Activated T-helper 9 cell treated with anti-CD3 and anti-CD28 coated beads, Interleukin-2, amount 50 U/mL, for 16 hours (primary cell): ENCODE data around the gene ARHGAP42.

ENCODE experiments used
- DNase-seq: peaks from one replicate; pipeline ENCODE4 v3.0.0-alpha.2; 2020; ENCODE audit warnings: low read depth

Gene ARHGAP42

DNA sequence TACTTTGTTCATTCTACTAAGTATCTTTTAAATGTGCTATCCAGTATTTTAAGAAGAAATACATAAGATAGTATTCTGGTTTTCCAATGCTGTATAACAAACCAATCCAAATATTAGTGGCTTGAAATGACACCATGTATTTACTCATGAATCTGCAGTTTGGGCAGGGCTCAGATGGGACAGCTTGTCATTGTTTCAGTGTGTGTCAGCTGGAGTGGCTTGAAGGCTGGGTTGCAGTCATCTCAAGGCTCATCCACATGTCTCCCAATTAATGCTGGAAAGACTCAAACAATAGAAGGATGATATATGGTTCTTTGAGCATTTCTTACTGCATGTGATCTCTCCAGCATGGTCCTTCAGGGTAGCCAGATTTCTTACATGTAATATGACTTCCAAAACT is 146.2 kb downstream of the ARHGAP42 start:
- no peak for DNase-seq

- no peak for DNase-seq
Measured at GRCh38 chr11:100835854-100836253, 148.8 kb downstream of the ARHGAP42 start.

DNA sequence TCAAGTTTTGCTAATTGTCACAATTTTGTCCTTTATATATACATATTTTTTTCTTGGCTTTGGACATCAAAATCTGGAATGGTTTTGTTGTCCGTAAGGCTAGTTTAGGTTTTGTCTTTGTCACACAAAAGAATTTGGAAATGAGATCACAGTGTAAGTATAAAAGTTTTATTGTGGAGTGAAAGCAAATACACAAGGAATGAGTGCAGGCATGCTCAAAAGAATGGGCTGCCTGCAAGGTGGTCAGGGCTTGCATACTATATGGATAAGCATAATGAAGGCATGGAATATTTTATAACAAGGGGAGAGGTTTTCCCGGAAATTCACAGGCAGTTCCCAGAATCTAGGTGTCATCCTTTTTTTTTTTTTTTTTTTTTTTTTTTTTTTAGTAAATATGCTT is 150.2 kb downstream of the ARHGAP42 start:
- DNase-seq, result no peak

DNA sequence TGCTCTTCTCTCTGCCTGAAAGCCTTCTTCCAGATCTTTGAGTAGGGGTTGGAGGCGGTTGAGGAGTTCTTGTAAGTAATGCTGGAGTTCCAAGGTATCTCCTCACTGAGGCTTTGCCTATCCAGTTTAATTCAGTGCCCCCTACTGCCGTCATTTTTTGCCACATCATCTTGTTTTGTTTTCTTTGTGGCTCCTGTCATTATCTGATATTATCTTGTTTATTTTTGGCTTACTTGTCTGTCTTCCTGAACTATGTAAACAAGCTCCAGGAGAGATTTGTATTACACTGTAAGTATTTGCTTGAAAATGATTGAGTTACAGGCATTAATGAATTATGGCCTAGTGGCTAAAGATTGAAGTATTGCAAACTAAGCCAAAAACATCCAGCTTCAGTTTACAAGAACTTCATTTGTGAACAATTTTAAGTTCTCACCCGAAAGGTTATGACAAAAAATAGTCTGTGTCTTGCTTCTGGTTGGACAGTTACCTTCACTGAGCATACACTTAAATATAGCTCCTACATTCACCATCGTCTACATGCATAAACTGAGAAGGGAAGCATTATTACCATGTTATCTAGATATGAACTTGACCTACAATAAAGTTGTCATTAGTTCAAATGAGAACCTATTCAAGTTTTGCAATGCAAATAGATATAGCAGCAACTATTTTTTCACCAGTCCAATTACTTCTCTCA is 154.8 kb downstream of the ARHGAP42 start:
- DNase-seq, result no peak

DNA sequence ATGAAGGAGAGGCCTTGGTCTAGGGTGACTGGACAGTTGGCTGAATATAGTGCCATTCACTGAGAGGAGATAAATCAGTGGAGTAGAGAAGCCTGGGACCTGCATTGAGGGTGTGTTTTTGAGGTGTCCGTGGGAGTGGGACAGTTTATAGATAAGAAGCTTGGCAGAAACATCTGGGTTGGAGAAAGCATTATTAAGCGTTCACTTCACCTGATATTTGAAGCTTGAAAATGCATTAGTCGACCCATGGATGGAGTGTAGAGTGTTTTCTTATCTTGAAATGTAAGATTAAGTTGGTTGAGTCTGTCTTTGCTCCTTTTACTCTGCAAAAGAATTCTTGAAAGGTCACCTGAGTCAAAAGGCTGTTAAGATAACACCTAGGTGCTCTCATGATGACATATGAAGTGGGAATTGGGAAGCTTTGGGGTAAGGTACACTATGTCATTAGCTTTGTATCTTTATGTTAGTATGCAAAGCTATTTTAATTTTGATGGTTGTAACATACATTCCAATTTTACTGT is 160.7 kb downstream of the ARHGAP42 start:
- no peak for DNase-seq

GRCh38 chr11:100849009-100849900 is 162.2 kb downstream of the ARHGAP42 start:
- DNase-seq, result no peak

GRCh38 chr11:100849901-100850235 is 162.8 kb downstream of the ARHGAP42 start:
- DNase-seq, result no peak

GRCh38 chr11:100851147-100851546 is 164.1 kb downstream of the ARHGAP42 start:
- no peak for DNase-seq

- DNase-seq, result no peak
Measured at GRCh38 chr11:100851584-100852152, 164.6 kb downstream of the ARHGAP42 start.

GRCh38 chr11:100855466-100856067 is 168.5 kb downstream of the ARHGAP42 start:
- no peak for DNase-seq

DNA sequence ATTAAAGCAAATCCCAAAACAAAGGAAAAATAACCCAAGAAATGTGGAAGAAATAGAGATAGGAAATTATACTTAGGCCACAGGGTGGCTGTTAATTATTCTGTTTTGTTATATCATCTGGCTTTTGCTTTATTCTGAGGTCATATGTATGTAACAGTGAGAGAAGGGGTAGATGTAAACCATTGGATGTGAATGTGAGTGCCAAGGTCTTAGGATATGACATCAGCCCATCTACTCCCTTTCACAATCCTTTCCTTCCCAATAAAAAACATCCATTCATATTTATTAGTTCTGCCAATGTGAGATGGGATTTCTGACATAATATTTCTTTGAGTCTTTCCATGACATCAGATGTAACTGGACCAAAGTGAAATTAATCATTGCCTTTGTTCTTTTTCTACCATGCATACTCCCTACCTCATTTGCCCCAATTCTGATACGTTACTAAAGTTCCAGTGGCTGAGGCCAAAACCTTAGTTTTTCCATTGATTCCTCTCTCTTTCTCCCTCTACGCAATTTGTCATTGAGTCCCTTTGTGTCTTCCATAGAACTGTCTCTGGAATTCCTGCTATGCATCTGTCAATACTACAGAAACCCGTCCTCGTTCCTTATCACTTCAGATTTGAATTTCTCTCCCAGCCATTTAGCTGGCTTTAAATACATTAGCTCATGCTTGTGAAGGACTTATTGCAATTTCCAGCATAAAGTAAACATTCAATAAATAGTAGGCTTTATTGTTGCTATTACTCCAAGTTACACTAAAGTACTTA is 170.3 kb downstream of the ARHGAP42 start:
- DNase-seq, result no peak

DNA sequence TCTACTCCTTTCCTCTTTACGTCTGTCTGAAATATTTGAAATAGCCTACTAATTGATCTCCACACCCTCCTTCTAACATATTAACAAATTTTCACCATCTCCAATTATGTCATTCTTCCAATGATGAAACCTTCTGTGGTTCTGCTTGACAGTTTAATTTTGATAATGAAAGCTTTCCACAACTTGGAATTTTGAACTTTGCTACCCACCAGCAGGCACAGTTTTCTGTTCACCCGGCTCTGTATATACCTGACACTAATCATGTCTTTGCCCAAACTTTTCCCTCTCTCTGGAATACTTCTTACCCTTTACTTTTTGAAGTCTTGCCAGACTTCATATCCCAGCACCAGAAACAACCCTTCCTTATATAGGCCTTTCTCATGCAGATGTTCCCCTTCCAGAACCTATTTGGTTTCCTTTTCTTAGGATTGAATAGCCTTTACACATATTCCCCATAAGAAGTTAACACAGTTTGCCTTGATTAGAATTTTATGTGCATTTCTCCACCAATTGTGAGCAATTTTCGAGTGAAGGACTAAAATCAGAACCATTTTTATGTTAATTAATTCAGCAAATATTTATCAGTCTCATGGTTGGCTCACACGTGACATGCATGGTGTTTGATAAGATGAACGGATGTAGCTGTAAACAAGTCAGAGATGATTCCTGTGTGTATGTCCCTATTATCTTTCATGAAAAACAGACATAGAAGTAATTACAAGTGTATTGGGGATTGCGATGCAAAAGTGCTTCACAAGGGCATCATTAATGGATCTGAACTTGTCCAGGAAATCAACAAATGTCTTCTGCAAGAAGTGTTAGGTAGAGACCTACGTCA is 173.4 kb downstream of the ARHGAP42 start:
- DNase-seq, result no peak

GRCh38 chr11:100861212-100861611 is 174.1 kb downstream of the ARHGAP42 start:
- DNase-seq, result no peak

- no peak for DNase-seq
Measured at GRCh38 chr11:100863080-100863581, 176.0 kb downstream of the ARHGAP42 start.

- DNase-seq, result no peak
Measured at GRCh38 chr11:100865443-100866065, 178.5 kb downstream of the ARHGAP42 start.

GRCh38 chr11:100866453-100866852 is 179.4 kb downstream of the ARHGAP42 start:
- no peak for DNase-seq

- DNase-seq, result no peak
Measured at GRCh38 chr11:100867606-100868005, 180.5 kb downstream of the ARHGAP42 start.

- DNase-seq, result no peak
Measured at GRCh38 chr11:100869328-100869727, 182.2 kb downstream of the ARHGAP42 start.

GRCh38 chr11:100870138-100870537 is 183.1 kb downstream of the ARHGAP42 start:
- DNase-seq, result no peak
